Pancreas (tissue), 10 donors: ENCODE data around the gene ARHGAP26. TPM values are rescaled to one million over a fixed set of nuclear protein-coding genes. Genes with fewer than 3 reads are reported as not detected.

ENCODE experiments used
- ATAC-seq, 4 donors: fragments of 200-7000 bp; cut with Tn5 transposase; one replicate each; pipeline versions ENCODE4 v1.8.0 to v1.9.1; 2020; ENCODE audit warnings: mild to moderate bottlenecking in 4 of 4, moderate library complexity in 4 of 4
- DNase-seq, 6 donors: peaks; one replicate each; pipeline ENCODE4 v3.0.0-alpha.2; 2020
- FAIRE-seq: peaks from 2 replicates; lab custom pipeline; 2012; peaks lifted over from hg19 to GRCh38; lab: Jason Lieb, UNC
- H3K27ac ChIP-seq, 4 donors: fragments of 200-600 bp; sonication (generic); 1 replicate in 3 of 4; 2 replicates in 1 of 4; pipeline versions ENCODE4 v1.5.0 to v1.8.0; 2020
- H3K27me3 ChIP-seq, 4 donors: fragments of 200-600 bp; one replicate each; pipeline ENCODE4 v1.8.0; 2021
- H3K36me3 ChIP-seq, 3 donors: fragments of 200-600 bp; sonication (generic) in 1 of 3; one replicate each; pipeline versions ENCODE4 v1.5.0 to v1.8.0; 2020 to 2021
- H3K4me1 ChIP-seq, 3 donors: fragments of 200-600 bp; one replicate each; pipeline ENCODE4 v1.8.0; 2021
- H3K4me3 ChIP-seq, 4 donors: fragments of 200-600 bp; sonication (generic) in 2 of 4; one replicate each; pipeline versions ENCODE4 v1.5.0 to v1.8.0; 2020 to 2021
- H3K9me3 ChIP-seq, 4 donors: fragments of 200-600 bp; one replicate each; pipeline ENCODE4 v1.8.0; 2021
- WGBS, 2 donors: extraction: QIAGEN DNeasy Blood & Tissue Kit; methylation state at CpG; one replicate each; pipeline ENCODE4 v1.1.7; 2013; 5-methylcytosine and 5-hydroxymethylcytosine counted together
- intact Hi-C, 3 donors: fragments of 100-400 bp; cut with DNase I; formaldehyde crosslinking; loops; one replicate each; pipeline versions ENCODE4 v1.11.1 to v1.14.2; 2022
- polyA plus RNA-seq, 2 donors: library from polyadenylated mRNA; stranded (reverse); fragments of 200-250 nt; gene quantifications; one replicate each; pipeline ENCODE4 v1.2.3, GENCODE V29; 2013
- total RNA-seq, 6 donors: library from RNA; stranded (reverse); fragmentation: NEBNext Ultra II Directional in 4 of 6; extraction: Animal tissue kit (Norgen Biotek cat#: 25700) in 4 of 6; gene quantifications; one replicate each; pipeline versions ENCODE4 v1.2.1 to v1.2.4, GENCODE V29; 2021 to 2023
- TF ChIP-seq, protein P1 (sequence below), 4 donors: fragments of 200-600 bp; sonication (generic) in 3 of 4; IDR thresholded peaks; one replicate each; pipeline versions ENCODE4 v1.5.0 to v1.8.0; 2021; ENCODE audit warnings: antibody characterized with exemption in 4 of 4
- donor health status: healthy with polysubstance abuse.
- donor health status: DM: no; HTN: no; CAD: no; lungs with moderate emphysema.
- donor health status: DM: no; HTN: no; CAD: no.
- donor health status: control.
- donor health status: control.
- donor health status: Bipolar disorder and iron deficiency.
- donor health status: DM: yes; HTN: yes; CAD: no.
- donor health status: DM: no; HTN: no; CAD: no.
- donor health status: DM: no; HTN: no; CAD: no.
- donor health status: DM: yes; HTN: yes; CAD: no.

The ARHGAP26 gene
- total and polyA plus RNA-seq, 8 donors: 3.0 to 28.1 (median 10.3) TPM

- ATAC-seq: peak in 1 of 4 donors; percentile 70
- peak overlapping the region in 1 of 4 donors; percentile 20 for H3K27ac ChIP-seq
Measured at GRCh38 chr5:142911775-142912174, 141.6 kb downstream of the ARHGAP26 start.

DNA sequence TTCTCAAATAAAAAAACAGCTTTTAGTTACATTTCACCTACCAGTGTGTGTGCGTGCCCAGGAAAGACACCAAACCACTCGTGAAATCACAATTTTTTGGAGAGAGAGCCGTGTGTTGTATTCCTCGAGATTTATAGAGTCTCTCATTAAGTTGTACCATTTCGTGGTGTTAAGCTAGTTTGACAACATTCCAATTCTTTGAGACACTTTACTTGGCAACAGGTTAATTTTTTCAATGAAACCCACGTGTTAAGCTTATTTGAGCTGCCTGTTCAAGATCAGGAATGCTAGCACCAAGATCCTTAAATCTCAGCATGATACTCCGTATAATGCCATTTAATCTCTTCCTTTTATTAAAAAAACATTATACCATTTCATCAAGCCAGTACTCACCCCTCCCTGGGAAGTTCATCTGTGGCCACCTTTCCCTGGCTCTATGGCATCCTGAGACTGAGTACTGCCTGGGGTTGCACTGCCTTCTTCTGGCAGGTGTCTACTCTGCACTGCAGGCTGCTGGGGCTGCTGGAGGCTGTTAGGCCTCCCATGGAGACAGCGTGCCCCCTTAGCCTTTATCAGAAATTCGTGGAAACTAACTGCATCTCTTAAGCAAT lies 143.7 kb downstream of the ARHGAP26 start:
- TF ChIP-seq, protein P1, sequence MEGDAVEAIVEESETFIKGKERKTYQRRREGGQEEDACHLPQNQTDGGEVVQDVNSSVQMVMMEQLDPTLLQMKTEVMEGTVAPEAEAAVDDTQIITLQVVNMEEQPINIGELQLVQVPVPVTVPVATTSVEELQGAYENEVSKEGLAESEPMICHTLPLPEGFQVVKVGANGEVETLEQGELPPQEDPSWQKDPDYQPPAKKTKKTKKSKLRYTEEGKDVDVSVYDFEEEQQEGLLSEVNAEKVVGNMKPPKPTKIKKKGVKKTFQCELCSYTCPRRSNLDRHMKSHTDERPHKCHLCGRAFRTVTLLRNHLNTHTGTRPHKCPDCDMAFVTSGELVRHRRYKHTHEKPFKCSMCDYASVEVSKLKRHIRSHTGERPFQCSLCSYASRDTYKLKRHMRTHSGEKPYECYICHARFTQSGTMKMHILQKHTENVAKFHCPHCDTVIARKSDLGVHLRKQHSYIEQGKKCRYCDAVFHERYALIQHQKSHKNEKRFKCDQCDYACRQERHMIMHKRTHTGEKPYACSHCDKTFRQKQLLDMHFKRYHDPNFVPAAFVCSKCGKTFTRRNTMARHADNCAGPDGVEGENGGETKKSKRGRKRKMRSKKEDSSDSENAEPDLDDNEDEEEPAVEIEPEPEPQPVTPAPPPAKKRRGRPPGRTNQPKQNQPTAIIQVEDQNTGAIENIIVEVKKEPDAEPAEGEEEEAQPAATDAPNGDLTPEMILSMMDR (IDR thresholded peaks at IDR 0.05): no peak
- WGBS, 2 donors: 68 to 73% methylated on average over 9 of the region's 9 CpGs
- FAIRE-seq (no peak), ATAC-seq (peak in 2 of 4 donors; percentile 20 to 38), DNase-seq (no peak)
- Histone ChIP-seq H3K27ac (no peak overlapping the region), H3K9me3 (no peaks in the 10 kb centered on the region), H3K27me3 (no peaks in the 10 kb centered on the region), H3K4me3 (no peak overlapping the region), H3K4me1 (peaks cover 6 to 18% (median 13%) of the 10 kb centered on the region in 3 donors), H3K36me3 (no peaks in the 10 kb centered on the region)
- intact Hi-C loops: no loop called here

More at GRCh38 chr5:142911775-142912174, 141.6 kb downstream of the ARHGAP26 start:
- Histone ChIP-seq H3K9me3 (no peaks in the 10 kb centered on the region), H3K4me1 (peaks cover 6 to 18% (median 13%) of the 10 kb centered on the region in 3 donors), H3K36me3 (no peaks in the 10 kb centered on the region), H3K4me3 (no peak overlapping the region), H3K27me3 (no peaks in the 10 kb centered on the region)
- no peak for DNase-seq
- TF ChIP-seq, protein P1 (IDR thresholded peaks at IDR 0.05): no peak
- intact Hi-C loops: no loop called here
- no peak for FAIRE-seq

- no peaks in the 10 kb centered on the region for H3K36me3 ChIP-seq
- intact Hi-C loops: no loop called here
Measured at GRCh38 chr5:142915038-142915437, 144.9 kb downstream of the ARHGAP26 start.

GRCh38 chr5:142915813-142916424 lies 145.7 kb downstream of the ARHGAP26 start:
- H3K36me3 ChIP-seq: no peaks in the 10 kb centered on the region
- no peak for FAIRE-seq
- 46 to 47% methylated on average over 8 of the region's 8 CpGs for WGBS, 2 donors
- H3K9me3 ChIP-seq: no peaks in the 10 kb centered on the region
- H3K4me1 ChIP-seq: peaks cover 12 to 22% (median 19%) of the 10 kb centered on the region in 3 donors
- intact Hi-C loops: no loop called here
- no peak overlapping the region for H3K27ac ChIP-seq
- TF ChIP-seq, protein P1 (IDR thresholded peaks at IDR 0.05): peak; percentile 16 to 38 (median 36)
- peak in 5 of 6 donors; percentile 38 to 62 (median 43) for DNase-seq
- no peak overlapping the region for H3K4me3 ChIP-seq
- H3K27me3 ChIP-seq: no peaks in the 10 kb centered on the region
- peak; percentile 52 to 81 (median 74) for ATAC-seq

More at GRCh38 chr5:142915038-142915437, 144.9 kb downstream of the ARHGAP26 start:
- Histone ChIP-seq H3K27me3 (no peaks in the 10 kb centered on the region), H3K27ac (no peak overlapping the region), H3K4me3 (no peak overlapping the region), H3K9me3 (no peaks in the 10 kb centered on the region), H3K4me1 (peaks cover 10 to 18% (median 16%) of the 10 kb centered on the region in 3 donors)
- FAIRE-seq: no peak
- DNase-seq: no peak
- ATAC-seq: no peak
- WGBS, 2 donors: 98 to 99% methylated on average over 8 of the region's 8 CpGs
- TF ChIP-seq, protein P1 (IDR thresholded peaks at IDR 0.05): no peak
